HUDEP-2 (cell line): ENCODE data around the gene DNAJC5.

Experiments
- DNase-seq, 76 experiments: peaks; one replicate each; lab custom pipeline; 2025; ENCODE audit not compliant: unreplicated experiment in 76 of 76; lab: John Stamatoyannopoulos, UW

The DNAJC5 gene

DNA sequence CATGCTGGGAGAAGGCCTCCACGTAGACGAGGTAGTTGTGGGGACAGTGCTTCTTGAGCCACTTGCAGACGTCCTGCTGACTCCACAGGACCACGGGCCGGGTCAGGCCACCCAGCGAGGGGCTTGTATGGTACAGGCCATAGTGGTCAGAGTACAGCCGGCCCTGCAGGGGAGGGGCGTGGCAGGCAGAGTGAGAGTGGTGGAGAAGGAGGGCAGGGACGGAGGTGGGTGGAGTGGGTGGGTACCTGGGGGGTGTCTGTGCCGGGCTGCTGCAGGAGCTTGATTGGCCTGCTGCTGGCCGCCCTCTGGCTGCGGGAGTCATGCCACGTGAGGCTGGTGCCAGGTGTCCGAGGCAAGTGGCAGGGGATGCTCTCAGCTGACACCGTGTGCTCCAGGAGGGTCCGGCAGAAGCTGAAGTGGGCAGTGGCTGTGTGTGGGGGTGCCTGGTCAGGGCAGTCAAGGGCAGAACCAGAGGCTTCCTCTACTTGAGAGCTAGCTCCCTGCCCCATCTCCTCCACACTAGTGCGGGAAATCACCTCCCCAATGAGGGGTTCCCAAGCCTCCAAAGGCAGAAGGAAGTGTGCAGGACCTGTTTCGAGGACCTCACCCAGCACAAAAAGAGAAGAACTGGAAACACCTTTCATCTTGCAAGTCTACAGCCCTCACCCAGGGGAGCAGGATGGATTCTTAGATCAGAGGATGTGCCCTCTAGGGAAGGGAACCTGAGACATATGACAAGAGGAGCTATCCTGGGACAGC, 82.2 kb downstream of the DNAJC5 start:
- no peak for DNase-seq

DNA sequence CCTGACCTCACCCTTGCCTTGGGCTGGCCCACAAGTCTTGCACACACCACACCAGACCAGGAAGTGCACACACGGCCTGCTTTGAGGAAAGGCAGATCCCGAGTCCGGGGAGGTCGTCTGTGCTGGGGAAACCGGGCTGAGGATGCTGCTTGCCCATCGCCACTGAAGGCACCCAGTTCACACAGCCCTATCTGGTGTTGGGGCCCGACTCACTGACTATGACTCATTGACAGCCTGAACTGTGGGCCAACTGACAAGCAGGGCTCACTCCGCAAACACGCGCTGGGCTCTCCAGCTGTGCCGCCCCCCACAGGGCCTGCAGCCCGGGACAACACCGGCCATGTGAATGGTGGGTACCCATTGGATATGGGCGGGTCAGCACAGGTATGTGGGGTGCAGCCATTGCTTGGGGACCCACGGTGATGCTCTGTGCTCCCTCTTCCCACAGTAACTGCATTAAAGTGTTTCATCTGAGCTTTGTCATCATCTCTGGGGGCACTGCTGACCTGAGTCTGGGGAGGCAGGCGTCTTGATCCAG, 82.9 kb downstream of the DNAJC5 start:
- DNase-seq: peak in 70 of 76 experiments; percentile 13 to 83 (median 60)

DNA sequence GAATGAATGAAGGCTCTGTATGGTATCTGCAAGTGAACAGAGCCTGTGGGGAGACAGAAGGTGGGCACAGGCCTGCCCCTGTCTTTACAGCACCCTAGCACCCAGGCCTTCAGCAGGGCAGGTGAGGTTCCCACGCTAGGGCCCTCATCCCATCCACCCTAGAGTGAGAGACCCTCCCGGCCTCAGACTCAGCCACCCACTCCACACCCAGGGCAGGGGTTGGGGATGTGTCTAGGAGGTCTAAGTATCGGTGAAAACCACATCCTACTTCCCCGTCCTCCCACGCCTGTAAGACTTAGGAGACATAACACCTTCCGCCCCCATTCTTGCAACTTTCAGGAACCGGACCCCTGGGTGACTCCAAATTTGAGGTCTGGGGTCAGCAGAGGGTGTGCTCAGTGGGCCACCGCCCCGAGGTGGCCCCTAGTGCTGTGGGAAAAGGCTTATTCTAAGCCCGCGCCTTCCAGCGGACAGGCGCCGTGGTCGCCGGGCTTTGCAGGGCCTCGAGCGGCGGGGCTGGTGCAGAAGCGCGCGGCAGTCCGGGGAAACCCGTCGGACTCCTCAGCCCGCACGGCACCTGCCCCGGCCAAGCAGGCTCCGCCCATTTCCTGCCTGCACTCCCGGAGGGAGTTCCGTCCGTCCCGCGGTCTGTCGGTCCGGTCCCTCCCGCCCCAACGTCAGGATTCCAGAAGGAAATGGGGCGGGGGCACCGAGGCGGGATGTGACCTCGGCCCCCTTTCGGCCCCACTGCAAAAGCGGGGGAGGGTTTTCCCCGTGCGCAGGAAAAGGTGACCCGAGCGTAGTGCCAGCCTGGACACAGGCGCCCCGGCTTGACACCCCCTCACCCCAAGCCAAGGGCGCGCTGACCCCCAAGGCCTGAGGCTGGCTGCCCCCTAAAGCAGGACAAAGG, 83.6 kb downstream of the DNAJC5 start:
- DNase-seq: peak in 50 of 76 experiments; percentile 5 to 74 (median 46)

DNA sequence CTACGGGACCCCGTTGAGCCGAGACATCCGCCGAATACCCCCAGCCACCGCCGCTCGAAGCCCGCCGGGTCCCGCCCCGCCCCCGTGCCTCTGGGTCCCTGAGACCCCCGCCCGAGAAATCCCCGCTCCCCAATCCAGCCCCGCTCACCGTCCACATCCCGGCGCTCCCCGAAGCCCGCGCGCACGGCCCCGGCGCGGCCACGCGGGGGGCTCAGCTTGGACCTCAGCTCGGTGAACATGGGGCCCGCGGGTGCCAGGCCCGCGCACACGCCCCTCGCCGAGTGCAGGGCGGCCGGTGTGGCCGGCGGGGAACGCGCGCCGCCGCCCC, 84.3 kb downstream of the DNAJC5 start:
- DNase-seq: no peak

DNA sequence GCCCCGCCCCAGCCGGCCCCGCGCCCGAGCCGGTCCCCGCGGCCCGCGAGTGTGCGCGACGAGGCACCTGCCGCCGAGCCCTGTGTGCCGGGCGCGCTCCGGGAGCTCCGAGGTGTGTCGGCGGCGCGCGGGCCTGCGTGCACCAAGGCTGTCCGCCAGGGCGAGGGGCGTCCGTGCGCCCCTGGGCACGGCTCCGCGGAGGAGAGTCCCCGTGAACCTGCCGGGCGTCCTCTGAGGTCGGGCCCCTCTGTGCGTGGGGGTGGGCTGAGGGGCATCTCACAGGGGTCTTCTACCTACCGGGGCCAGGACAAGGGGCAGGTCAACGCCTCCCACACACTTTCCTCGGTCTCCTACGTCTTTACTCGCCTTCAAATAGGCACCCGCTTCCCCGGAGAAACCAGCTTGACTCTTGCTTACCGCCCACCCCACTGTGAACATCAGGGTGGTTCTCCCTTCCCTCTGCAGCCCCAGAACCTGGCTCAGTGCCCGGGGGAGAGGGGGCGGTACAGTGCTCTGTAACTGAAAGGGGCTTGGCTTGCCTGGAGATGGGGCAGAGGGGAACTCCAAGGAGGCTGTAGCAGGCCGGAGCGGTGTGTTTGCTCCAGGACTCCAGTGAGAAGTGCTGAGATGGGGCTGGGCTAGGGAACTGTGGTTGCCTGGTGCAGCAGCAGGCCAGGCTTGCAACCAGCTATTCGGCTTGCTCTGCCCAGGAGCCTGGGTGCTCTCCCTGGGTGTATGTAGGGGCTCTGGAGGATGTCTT, 84.8 kb downstream of the DNAJC5 start, which contains the start of gene SAMD10:
TSS of gene SAMD10 (minus strand) at position 86 of the 760 bp plus-strand sequence. CDS start 175 bp downstream, outside the sequence.
- peak in 69 of 76 experiments; percentile 14 to 82 (median 57) for DNase-seq

DNA sequence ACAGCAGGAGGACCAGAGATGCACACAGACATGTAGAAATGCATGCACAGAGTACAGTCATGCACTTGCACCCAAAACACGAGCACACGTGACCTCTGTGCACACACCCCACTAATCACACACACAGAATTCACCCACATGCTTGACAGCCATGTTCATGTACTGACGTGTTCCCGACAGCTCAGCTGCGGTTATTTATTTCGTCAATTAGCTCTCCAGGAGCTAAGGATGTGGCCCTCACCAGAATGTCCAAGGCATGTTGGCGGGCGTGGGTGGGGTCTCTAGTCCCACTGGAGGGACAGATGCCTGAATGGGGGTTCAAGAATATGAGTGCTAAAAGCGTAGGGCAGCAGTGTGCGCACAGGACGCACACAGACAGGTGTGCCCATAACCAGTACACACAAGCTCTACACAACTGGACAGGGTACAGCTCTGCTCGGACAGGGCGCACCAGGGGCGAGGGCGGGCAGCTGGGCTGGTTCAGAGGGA, 85.4 kb downstream of the DNAJC5 start:
- DNase-seq: peak in 7 of 76 experiments; percentile 23 to 55 (median 41)

DNA sequence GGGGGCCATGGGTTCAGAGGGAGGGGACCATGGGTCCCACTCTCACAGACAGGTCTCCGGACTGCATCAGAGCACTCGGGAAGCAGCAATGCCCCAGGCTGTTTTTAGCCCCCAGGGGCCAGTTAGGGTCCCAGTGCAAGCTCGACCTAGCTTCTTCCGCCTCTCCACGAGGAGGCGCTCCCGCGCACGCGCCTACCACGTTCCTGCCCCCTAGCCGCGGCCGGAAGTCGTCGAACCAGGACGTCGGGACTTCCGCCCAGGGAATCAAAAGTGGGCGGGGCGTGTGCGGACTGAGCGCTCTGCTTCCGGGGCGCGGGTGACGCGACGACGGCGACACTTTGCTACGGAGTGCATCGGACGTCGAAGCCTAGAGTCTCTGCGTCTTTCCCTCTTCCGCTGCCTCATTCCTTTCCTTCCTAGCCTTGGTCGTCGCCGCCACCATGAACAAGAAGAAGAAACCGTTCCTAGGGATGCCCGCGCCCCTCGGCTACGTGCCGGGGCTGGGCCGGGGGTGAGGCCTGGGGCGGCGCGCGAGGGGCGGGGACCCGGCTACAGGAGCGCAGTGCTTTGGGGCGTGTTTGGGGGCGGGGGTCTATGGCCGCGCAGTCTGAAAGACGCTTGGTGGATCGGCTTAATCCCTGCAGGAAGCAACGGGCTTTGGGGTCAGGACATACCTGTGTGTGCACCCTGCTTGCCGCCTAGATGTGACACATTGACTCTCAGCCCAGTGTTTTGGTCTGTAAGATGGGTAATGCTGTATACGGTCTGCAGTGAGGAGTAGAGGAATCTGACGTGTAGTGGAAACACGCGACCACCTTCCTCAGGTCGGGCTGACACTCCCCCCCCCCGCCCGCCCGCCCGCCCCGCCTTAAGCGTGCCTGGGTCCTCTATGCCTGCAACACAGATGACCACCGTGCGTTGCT, 86.1 kb downstream of the DNAJC5 start, which contains the start of gene PRPF6:
TSS of gene PRPF6 (plus strand) at position 327 of the 923 bp plus-strand sequence. CDS start at position 441, 114 bp downstream.
- DNase-seq: peak in 73 of 76 experiments; percentile 42 to 98 (median 91)

DNA sequence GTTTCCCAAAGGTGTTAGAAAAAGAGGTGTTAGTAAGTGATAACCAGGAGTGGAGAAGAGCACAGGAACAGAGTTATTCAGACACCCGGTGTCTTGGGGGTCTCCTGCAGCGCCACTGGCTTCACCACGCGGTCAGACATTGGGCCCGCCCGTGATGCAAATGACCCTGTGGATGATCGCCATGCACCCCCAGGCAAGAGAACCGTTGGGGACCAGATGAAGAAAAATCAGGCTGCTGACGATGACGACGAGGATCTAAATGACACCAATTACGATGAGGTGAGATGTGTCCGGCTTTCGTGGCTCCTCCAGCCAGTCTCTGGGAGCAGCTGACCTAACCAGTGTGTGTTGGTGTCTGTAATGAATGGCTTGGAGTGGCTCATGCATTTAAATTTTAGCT, 88.0 kb downstream of the DNAJC5 start:
- DNase-seq: no peak
